CD1c-positive myeloid dendritic cell (primary cell): ENCODE data around the gene MRM3.
"Not testable (repeated sequence)": the region's sequence is repeated elsewhere in the genome, so short reads cannot be mapped to it uniquely, and the experiment has no call there.

Experiments used
- DNase-seq: peaks from one replicate; pipeline ENCODE4 v3.0.0-alpha.2; 2016; ENCODE audit errors: extremely low spot score

MRM3 gene

DNA sequence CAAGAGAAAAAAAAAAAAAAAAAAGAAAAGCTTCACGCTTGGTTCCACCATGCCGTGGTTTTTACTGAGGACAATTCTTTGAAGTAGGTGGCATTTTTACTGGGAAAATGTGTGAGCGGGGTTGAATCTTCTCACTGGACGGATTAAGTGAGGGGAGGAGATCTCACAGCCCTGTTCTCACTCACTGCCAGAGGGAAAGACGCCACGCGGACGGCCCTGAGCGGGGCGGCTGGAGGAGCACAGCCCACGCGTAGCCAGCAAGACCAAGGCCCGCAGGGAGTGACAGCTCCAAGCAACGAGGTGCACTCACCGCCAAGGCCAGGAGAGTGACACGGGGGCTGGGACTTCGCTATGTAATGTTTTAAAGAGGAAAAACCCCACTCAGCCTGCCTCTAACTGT is 43.1 kb downstream of the MRM3 start:
- DNase-seq, result no peak

GRCh38 chr17:826778-827177 is 44.6 kb downstream of the MRM3 start:
- DNase-seq, result no peak

GRCh38 chr17:828761-829160 is 46.6 kb downstream of the MRM3 start:
- no peak for DNase-seq

- not testable (repeated sequence) for DNase-seq
These were observed 47.5 kb downstream of the MRM3 start for GRCh38 chr17:829614-830013.

- DNase-seq, result no peak
These were observed 48.2 kb downstream of the MRM3 start for GRCh38 chr17:830381-830780.

DNA sequence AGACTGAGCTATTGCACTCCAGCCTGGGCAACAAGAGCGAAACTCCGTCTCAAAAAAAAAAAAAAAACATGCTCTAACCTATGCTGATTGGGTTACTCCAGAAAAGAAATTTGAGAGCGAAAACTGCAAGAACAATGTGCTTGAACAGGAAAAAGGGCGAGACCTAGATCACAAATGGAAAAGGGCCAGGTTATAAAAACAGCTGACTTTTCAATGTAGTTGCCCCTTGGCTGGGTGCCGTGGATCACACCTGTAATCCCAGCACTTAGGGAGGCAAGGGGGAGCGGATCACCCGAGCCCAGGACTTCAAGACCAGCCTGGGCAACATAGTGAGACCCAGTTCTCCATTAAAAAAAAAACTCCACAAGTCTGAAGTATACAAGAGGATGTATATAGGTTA is 48.8 kb downstream of the MRM3 start:
- DNase-seq, result no peak

GRCh38 chr17:834136-834535 is 52.0 kb downstream of the MRM3 start:
- DNase-seq, result no peak

- DNase-seq, result no peak
These were observed 53.1 kb downstream of the MRM3 start for GRCh38 chr17:835263-835662.

GRCh38 chr17:835721-836120 is 53.6 kb downstream of the MRM3 start:
- DNase-seq, result not testable (repeated sequence)

DNA sequence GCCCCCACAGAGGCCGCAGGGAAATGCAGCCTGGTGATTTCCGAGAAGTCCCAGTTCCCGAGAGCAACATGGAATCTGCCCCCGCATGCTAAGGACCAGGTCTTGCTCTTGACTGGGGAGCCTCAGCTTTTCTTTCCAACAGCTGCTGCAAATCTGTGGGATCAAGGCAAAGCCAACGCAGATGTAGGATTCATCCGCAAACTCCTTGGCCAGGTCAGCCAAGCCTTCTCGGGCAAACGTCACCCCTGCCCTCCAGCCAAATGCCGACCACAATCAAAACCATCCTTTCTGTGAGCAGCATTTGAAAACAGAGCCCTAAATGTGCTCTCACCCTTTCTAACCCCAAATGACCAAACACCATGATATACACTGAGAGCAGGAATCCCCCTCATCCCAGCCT is 54.0 kb downstream of the MRM3 start:
- DNase-seq, result no peak

DNA sequence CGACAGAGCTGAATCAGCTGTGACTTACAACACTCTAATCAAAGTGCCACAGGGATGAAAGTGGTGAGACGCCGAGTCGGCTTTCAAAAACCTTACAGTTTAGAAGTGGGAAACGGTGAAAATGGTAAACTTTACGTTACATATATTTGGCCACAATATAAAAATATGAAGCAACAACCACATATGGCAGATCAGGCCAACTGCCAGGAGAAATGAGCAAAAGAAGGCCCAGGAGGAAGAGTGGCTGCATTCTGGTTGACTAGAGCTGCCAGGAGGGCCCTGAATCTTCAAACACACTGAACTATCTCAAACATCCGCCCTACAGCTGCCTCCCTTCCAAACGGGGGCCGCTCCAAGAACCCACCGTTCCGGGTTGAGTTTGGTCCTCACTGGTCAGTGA is 56.3 kb downstream of the MRM3 start:
- DNase-seq, result no peak

DNA sequence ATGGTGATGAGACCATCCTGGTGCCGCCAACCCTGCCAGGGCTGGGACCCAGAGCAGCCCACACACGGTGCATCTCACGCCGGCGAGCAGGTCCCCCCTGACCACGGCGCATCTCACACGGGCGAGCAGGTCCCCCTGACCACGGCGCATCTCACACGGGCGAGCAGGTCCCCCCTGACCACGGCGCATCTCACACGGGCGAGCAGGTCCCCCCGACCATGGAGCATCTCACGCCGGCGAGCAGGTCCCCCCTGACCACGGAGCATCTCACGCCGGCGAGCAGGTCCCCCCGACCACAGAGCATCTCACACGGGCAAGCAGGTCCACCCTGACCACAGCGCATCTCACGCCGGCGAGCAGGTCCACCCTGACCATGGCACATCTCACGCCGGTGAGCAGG is 59.2 kb downstream of the MRM3 start:
- DNase-seq, result no peak
